ENCODE results near the gene EPHA5.
A peak's percentile ranks its signal among the peaks of the same experiment; 100 is the strongest.

Gene EPHA5

GRCh38 chr4:65472531-65472930 lies 197.8 kb downstream of the EPHA5 start:
- DNase-seq = no peak

- DNase-seq = no peak
These were observed 203.1 kb downstream of the EPHA5 start for GRCh38 chr4:65467068-65467680.

- peak; percentile 3 for DNase-seq
These were observed 208.5 kb downstream of the EPHA5 start for GRCh38 chr4:65461781-65462180.

GRCh38 chr4:65457011-65457410 lies 213.3 kb downstream of the EPHA5 start:
- no peak for DNase-seq

- no peak for DNase-seq
These were observed 213.7 kb downstream of the EPHA5 start for GRCh38 chr4:65456579-65456978.

GRCh38 chr4:65453398-65453797 lies 216.9 kb downstream of the EPHA5 start:
- DNase-seq = no peak

- no peak for DNase-seq
These were observed 219.4 kb downstream of the EPHA5 start for GRCh38 chr4:65450899-65451298.

- no peak for DNase-seq
These were observed 233.2 kb downstream of the EPHA5 start for GRCh38 chr4:65437102-65437501.

- DNase-seq = no peak
These were observed 248.2 kb downstream of the EPHA5 start for GRCh38 chr4:65422109-65422508.

- DNase-seq = no peak
These were observed 250.3 kb downstream of the EPHA5 start for GRCh38 chr4:65420036-65420435.

GRCh38 chr4:65416891-65417290 lies 253.4 kb downstream of the EPHA5 start:
- peak; percentile 11 for DNase-seq

- no peak for DNase-seq
These were observed 262.8 kb downstream of the EPHA5 start for GRCh38 chr4:65407483-65407882.

GRCh38 chr4:65401083-65401482 lies 269.2 kb downstream of the EPHA5 start:
- DNase-seq = no peak

- DNase-seq = no peak
These were observed 271.2 kb downstream of the EPHA5 start for GRCh38 chr4:65399084-65399483.

- no peak for DNase-seq
These were observed 277.2 kb downstream of the EPHA5 start for GRCh38 chr4:65393078-65393477.

- DNase-seq = no peak
These were observed 277.8 kb downstream of the EPHA5 start for GRCh38 chr4:65392488-65392887.

GRCh38 chr4:65391814-65392213 lies 278.5 kb downstream of the EPHA5 start:
- DNase-seq = no peak

- DNase-seq = no peak
These were observed 278.9 kb downstream of the EPHA5 start for GRCh38 chr4:65391382-65391781.

- no peak for DNase-seq
These were observed 283.4 kb downstream of the EPHA5 start for GRCh38 chr4:65386927-65387326.

- DNase-seq = peak; percentile 66
These were observed 286.5 kb downstream of the EPHA5 start for GRCh38 chr4:65383589-65384305.

- no peak for DNase-seq
These were observed 288.6 kb downstream of the EPHA5 start for GRCh38 chr4:65381648-65382047.

- no peak for DNase-seq
These were observed 299.6 kb downstream of the EPHA5 start for GRCh38 chr4:65370709-65371108.

GRCh38 chr4:65367306-65367705 lies 303.0 kb downstream of the EPHA5 start:
- no peak for DNase-seq

- no peak for DNase-seq
These were observed 311.4 kb downstream of the EPHA5 start for GRCh38 chr4:65358914-65359313.

GRCh38 chr4:65353098-65353497 lies 317.2 kb downstream of the EPHA5 start:
- no peak for DNase-seq

All from HCEC 1CT (cell line).